Ascending aorta (tissue), 2 donors: Measurements from ENCODE around the gene SYNE3. TPM values are rescaled to one million over a fixed set of nuclear protein-coding genes. Genes with fewer than 3 reads are reported as not detected.

Experiments used
- DNase-seq, 2 donors: peaks; one replicate each; pipeline ENCODE4 v3.0.0-alpha.2; 2019; ENCODE audit warnings: low spot score in 2 of 2
- H3K27ac ChIP-seq, 2 donors: fragments of 200-600 bp; sonication (generic); one replicate each; pipeline ENCODE4 v1.5.1; 2016 to 2017; ENCODE audit warnings: mild to moderate bottlenecking in 1 of 2
- H3K27me3 ChIP-seq: fragments of 200-600 bp; sonication (generic); one replicate; pipeline ENCODE4 v1.5.1; 2017
- H3K36me3 ChIP-seq, 2 donors: fragments of 200-600 bp; sonication (generic); one replicate each; pipeline ENCODE4 v1.5.1; 2016
- H3K4me1 ChIP-seq, 2 donors: fragments of 200-600 bp; sonication (generic); one replicate each; pipeline ENCODE4 v1.5.1; 2016 to 2017; ENCODE audit warnings: mild to moderate bottlenecking in 1 of 2
- H3K4me3 ChIP-seq, 2 donors: fragments of 200-600 bp; sonication (generic); one replicate each; pipeline ENCODE4 v1.5.1; 2016 to 2017; ENCODE audit warnings: mild to moderate bottlenecking in 1 of 2
- H3K9me3 ChIP-seq, 2 donors: fragments of 200-600 bp; sonication (generic); one replicate each; pipeline ENCODE4 v1.5.1; 2016
- intact Hi-C: fragments of 100-400 bp; cut with DNase I; formaldehyde crosslinking; loops from one replicate; pipeline ENCODE4 v1.15.1; 2023
- total RNA-seq: library from RNA; depleted of rRNA; stranded (reverse); fragments of >200 nt; gene quantifications from one replicate; pipeline ENCODE4 v1.1.0, GENCODE V29; 2016
- TF ChIP-seq, protein P1 (sequence below), 3 experiments: fragments of 200-600 bp in 2 of 3; fragments of 450-650 bp in 1 of 3; sonication (generic) in 2 of 3; IDR thresholded peaks; one replicate each; pipeline ENCODE4 v1.5.1; 2016 to 2019; ENCODE audit warnings: antibody characterized with exemption in 3 of 3, mild to moderate bottlenecking in 1 of 3, moderate library complexity in 1 of 3

Gene SYNE3
- total RNA-seq, 1 donor from 2014 or later = 84.1 TPM

DNA sequence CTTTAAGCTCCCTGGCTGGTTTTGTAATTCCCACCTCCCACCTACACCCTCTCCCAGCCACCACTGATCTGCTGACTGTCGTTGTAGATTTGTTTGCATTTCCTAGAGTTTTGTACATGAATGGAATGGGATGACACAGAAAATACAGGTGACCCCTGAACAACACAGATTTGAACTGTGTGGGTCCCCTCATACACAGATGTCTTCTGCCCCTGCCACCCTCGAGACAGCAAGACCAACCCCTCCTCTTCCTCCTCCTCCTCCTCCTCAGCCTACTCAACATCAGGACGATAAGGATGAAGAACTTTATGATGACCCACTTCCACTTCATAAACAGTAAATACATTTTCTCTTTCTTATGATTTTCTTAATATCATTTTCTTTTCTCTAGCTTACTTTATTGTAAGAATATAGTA is 28.8 kb downstream of the SYNE3 start:
- Histone ChIP-seq H3K9me3 (no peaks in the 10 kb centered on the region), H3K27me3 (no peaks in the 10 kb centered on the region), H3K4me1 (peaks cover 25 to 40% of the 10 kb centered on the region in 2 donors), H3K27ac (no peak overlapping the region), H3K36me3 (no peaks in the 10 kb centered on the region), H3K4me3 (no peak overlapping the region)
- TF ChIP-seq, protein P1, sequence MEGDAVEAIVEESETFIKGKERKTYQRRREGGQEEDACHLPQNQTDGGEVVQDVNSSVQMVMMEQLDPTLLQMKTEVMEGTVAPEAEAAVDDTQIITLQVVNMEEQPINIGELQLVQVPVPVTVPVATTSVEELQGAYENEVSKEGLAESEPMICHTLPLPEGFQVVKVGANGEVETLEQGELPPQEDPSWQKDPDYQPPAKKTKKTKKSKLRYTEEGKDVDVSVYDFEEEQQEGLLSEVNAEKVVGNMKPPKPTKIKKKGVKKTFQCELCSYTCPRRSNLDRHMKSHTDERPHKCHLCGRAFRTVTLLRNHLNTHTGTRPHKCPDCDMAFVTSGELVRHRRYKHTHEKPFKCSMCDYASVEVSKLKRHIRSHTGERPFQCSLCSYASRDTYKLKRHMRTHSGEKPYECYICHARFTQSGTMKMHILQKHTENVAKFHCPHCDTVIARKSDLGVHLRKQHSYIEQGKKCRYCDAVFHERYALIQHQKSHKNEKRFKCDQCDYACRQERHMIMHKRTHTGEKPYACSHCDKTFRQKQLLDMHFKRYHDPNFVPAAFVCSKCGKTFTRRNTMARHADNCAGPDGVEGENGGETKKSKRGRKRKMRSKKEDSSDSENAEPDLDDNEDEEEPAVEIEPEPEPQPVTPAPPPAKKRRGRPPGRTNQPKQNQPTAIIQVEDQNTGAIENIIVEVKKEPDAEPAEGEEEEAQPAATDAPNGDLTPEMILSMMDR (IDR thresholded peaks at IDR 0.05) = no peak
- DNase-seq = no peak
- intact Hi-C loops = no loop called here

DNA sequence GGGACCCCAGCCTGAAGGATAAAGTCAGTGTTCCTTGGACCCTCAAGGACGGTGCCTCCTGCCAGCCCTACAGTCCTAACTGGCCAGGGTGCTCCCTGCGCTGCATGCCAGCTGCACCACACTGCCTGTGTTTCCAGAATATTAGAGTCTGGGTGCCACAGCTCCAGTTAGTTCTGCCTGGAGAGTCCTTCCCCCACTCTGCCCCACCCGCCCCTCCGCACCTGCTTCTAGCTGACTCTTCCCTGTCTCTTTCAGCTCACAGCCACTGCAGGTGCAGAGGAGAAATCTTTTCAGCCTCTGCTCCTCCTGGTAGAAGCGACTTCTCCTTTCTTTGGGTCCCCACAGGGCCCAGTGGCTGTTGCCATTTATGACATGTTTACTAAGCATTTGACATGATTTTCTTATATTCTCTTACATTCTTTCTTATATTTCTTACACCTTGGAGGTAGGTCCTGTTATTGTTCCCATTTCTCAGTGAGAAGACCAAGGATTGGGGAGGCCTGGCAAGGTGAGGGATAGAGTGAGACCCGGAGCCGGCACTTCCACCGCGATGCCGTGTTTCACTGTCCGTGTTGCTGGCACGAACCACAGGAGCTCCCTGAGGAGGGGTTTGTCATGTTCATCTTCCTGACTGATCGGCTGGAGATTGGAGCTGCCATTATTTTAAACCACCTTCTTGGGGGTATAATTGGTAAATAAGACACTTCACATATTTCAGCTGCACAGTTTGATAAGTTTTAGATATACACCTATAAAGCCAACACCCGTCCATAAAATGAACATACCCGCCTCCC is 29.4 kb downstream of the SYNE3 start:
- Histone ChIP-seq H3K4me3 (no peak overlapping the region), H3K27ac (no peak overlapping the region), H3K4me1 (peaks cover 25 to 41% of the 10 kb centered on the region in 2 donors), H3K36me3 (no peaks in the 10 kb centered on the region), H3K27me3 (no peaks in the 10 kb centered on the region), H3K9me3 (no peaks in the 10 kb centered on the region)
- intact Hi-C loops = no loop called here
- DNase-seq = no peak
- TF ChIP-seq, protein P1 (IDR thresholded peaks at IDR 0.05) = no peak

DNA sequence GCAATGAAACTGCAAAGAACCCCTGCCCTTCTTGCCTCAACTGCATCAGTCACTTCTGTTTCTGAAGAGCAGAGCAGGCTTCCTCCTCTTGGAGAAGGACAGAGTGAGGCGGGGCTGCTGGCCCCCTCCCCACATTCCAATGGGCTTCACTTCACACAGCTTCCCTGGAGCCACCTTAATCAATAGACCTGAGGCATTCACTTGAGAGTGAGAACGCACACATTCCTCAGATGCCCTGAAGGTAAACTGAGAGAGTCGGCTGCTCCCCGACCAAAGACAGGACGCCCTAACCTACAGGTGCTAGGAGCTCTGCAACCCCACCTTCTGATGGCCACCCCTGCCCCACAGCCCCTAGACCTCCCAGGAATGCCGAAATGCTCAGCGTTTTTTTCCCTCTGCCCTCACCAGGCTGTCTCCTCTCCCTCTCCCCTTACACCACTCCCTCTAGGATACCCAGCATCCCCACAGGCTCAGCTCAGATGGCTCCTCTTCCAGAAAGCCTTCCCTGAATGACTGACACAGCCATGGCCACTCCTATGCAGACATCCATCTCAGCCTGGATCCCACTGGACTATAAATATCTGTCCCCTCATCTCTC is 31.1 kb downstream of the SYNE3 start:
- Histone ChIP-seq H3K27me3 (no peaks in the 10 kb centered on the region), H3K36me3 (no peaks in the 10 kb centered on the region), H3K4me3 (no peak overlapping the region), H3K4me1 (peaks cover 20 to 40% of the 10 kb centered on the region in 2 donors), H3K27ac (peak overlapping the region in 1 of 2 donors; percentile 78), H3K9me3 (no peaks in the 10 kb centered on the region)
- DNase-seq = no peak
- TF ChIP-seq, protein P1 (IDR thresholded peaks at IDR 0.05) = no peak
- intact Hi-C loops = no loop called here

DNA sequence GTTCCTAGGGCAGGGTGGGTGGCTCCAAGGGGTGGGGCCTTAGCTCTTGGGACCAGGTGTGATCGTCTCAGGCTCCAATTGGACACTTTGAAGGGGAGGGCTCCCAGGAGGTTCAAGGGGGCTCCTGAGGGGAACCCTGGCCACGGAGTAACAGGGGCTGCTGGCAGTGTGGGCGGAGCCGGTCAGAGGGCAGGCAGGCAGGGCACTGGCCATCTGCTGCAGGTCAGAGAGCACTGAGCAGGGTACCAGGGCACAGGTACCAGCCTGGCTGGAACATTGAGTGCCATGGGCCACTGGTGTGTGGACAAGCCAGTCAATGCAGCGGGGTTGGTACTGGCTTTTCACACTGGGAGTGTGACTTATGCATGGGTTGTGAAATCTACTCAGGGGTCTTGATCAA is 32.2 kb downstream of the SYNE3 start:
- Histone ChIP-seq H3K9me3 (no peaks in the 10 kb centered on the region), H3K36me3 (no peaks in the 10 kb centered on the region), H3K27me3 (no peaks in the 10 kb centered on the region), H3K27ac (peak overlapping the region; percentile 78 to 82), H3K4me1 (peaks cover 11 to 30% of the 10 kb centered on the region in 2 donors), H3K4me3 (no peak overlapping the region)
- intact Hi-C loops = no loop called here
- no peak for DNase-seq
- TF ChIP-seq, protein P1 (IDR thresholded peaks at IDR 0.05) = no peak

DNA sequence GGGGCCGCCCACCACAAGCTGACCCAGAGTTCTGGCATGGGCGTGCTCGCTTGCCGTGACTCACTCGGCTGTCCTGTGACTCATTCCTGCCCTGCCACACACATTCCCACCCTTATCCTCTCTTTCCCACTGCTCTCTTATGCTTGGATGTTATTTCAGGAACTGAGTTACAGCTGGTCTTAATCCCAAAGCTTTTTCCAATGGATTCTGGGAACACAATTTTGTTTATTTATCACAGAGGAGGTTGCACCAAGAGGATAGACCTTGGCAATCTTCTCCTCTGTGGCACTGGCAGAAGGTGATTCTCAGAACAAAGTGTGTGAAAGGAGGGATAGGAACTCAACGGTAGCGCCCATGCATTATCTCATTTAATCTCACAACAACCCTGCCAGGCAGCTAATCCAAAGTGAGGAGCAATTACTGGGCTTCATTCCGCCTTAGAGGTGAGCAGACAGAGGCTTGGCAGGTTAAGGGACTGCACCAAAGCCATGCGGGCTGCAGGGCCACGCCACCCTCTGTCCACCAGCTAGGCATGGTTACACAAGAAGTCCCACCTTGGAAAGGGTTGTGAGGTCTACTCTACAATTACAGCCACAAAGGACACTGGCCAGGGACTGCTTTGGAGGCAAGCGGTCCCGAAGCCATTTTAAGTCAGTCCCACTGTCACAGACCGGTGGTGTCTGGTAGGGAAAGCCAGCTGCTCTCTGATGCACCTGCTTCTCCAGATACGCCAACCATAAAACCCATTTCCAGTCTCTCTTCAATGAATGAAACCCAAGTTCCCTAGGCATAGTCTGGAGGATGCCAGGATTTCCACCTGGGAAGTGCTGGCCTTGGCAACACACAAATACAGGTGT is 32.9 kb downstream of the SYNE3 start:
- Histone ChIP-seq H3K9me3 (no peaks in the 10 kb centered on the region), H3K27ac (peak overlapping the region; percentile 78 to 82), H3K36me3 (no peaks in the 10 kb centered on the region), H3K27me3 (no peaks in the 10 kb centered on the region), H3K4me1 (peaks cover 6 to 24% of the 10 kb centered on the region in 2 donors), H3K4me3 (no peak overlapping the region)
- intact Hi-C loops = loop anchor here (2.0 kb wide), 3 partner anchors 23 to 43 kb away; no protein-coding TSS in a partner anchor
- TF ChIP-seq, protein P1 (IDR thresholded peaks at IDR 0.05) = no peak
- peak; percentile 64 to 94 for DNase-seq
